Nephron (organoid): ENCODE results near the gene DAPK3.
A peak's percentile ranks its signal among the peaks of the same experiment; 100 is the strongest.
"Not testable (repeated sequence)": the region's sequence is repeated elsewhere in the genome, so short reads cannot be mapped to it uniquely, and the experiment has no call there.

ENCODE experiments used
- H3K27ac Mint-ChIP-seq, 3 experiments: 2 replicates each; pipeline ENCODE4 v1.8.0; 2020; ENCODE audit warnings: mixed read lengths in 3 of 3, mild to moderate bottlenecking in 2 of 3, moderate library complexity in 1 of 3
- H3K27me3 Mint-ChIP-seq: 2 replicates; pipeline ENCODE4 v1.8.0; 2021; ENCODE audit warnings: low read depth, mild to moderate bottlenecking, moderate library complexity, mixed read lengths
- H3K36me3 Mint-ChIP-seq: 2 replicates; pipeline ENCODE4 v1.8.0; 2020; ENCODE audit warnings: low read depth, mixed read lengths
- H3K4me1 Mint-ChIP-seq: 2 replicates; pipeline ENCODE4 v1.8.0; 2020; ENCODE audit warnings: mixed read lengths
- H3K4me3 Mint-ChIP-seq, 3 experiments: 2 replicates each; pipeline ENCODE4 v1.8.0; 2020; ENCODE audit warnings: mild to moderate bottlenecking in 3 of 3, mixed read lengths in 3 of 3, moderate library complexity in 2 of 3
- H3K9me3 Mint-ChIP-seq: 2 replicates; pipeline ENCODE4 v1.8.0; 2020; ENCODE audit warnings: mixed read lengths
- CTCF ChIP-seq, 3 experiments: fragments of 200-600 bp; sonication (generic); IDR thresholded peaks; one replicate each; pipeline ENCODE4 v1.5.0; 2021; ENCODE audit warnings: antibody characterized with exemption in 3 of 3; ENCODE audit not compliant: unreplicated experiment in 3 of 3

The DAPK3 gene

DNA sequence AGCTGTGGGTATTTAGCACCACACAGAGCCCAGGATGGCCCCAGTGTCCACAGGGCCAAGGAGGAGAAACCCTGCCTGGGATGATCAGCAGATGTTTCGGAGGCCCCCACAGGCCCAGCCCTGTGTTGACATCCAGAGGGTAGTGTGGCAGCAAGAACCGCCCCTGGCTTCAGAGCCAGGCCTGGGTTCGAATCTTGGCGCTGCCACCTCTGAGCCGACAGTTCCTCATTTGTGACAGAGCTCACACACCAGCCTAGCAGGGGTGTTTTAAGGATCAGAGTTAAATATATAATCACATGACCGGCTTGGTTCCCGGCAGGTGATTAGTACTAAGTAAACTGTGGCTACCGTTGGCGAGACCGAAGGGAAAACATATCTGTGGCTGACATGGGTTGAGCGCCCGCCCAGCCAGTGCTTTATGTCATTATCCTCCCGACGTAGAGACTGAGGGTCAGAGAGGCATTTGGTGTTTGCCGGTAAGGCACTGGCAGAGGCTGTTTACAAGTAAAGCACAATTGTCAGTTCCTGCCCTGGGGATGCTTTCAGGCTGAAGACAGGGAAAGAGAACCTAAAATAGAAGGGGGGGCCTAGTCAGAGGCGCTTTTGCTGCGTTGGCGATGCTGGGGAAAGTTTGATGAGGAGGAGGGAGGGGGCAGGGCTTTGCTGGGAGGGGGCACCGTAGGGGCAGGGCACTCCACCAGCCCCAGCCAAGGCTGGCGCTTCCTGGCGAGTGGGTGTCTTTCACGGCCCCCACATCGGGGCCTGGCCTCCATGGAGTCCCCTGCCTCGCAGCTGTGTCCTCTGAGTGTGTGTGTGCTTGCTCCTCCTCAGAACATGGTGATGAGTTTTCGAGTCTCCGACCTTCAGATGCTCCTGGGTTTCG, 41.4 kb upstream of the DAPK3 start:
- no peak for TF ChIP-seq CTCF (IDR thresholded peaks at IDR 0.05; ENCODE audit: unreplicated experiment in 3 of 3)
- no peaks in the 10 kb centered on the region for H3K9me3 Mint-ChIP-seq
- peaks cover 4% of the 10 kb centered on the region for H3K36me3 Mint-ChIP-seq
- H3K4me3 Mint-ChIP-seq, result peak overlapping the region; percentile 31 to 55 (median 39)
- H3K27ac Mint-ChIP-seq, result peak overlapping the region in 2 of 3 experiments; percentile 48 to 83
- no peaks in the 10 kb centered on the region for H3K27me3 Mint-ChIP-seq
- peaks cover 38% of the 10 kb centered on the region for H3K4me1 Mint-ChIP-seq

- peaks cover 38% of the 10 kb centered on the region for H3K4me1 Mint-ChIP-seq
Observed at GRCh38 chr19:4011430-4011829, 40.5 kb upstream of the DAPK3 start.

GRCh38 chr19:4010808-4011110, 39.9 kb upstream of the DAPK3 start:
- Mint-ChIP-seq H3K27ac (peak overlapping the region; percentile 0 to 61 (median 28)), H3K27me3 (no peaks in the 10 kb centered on the region), H3K9me3 (no peaks in the 10 kb centered on the region), H3K4me3 (peak overlapping the region; percentile 85 to 97 (median 96)), H3K36me3 (peaks cover 4% of the 10 kb centered on the region), H3K4me1 (peaks cover 36% of the 10 kb centered on the region)
- TF ChIP-seq CTCF (IDR thresholded peaks at IDR 0.05; ENCODE audit: unreplicated experiment in 3 of 3), result no peak

More at GRCh38 chr19:4011430-4011829, 40.5 kb upstream of the DAPK3 start:
- H3K9me3 Mint-ChIP-seq, H3K36me3 Mint-ChIP-seq, H3K27me3 Mint-ChIP-seq: not testable (repeated sequence)
- H3K27ac Mint-ChIP-seq, result peak overlapping the region in 2 of 3 experiments; percentile 0 to 61
- peak overlapping the region; percentile 22 to 97 (median 96) for H3K4me3 Mint-ChIP-seq

- H3K4me1 Mint-ChIP-seq, result peaks cover 31% of the 10 kb centered on the region
- H3K36me3 Mint-ChIP-seq, result peaks cover 4% of the 10 kb centered on the region
- peak overlapping the region; percentile 85 to 97 (median 96) for H3K4me3 Mint-ChIP-seq
- H3K27me3 Mint-ChIP-seq, result no peaks in the 10 kb centered on the region
- no peak for TF ChIP-seq CTCF (IDR thresholded peaks at IDR 0.05; ENCODE audit: unreplicated experiment in 3 of 3)
- H3K9me3 Mint-ChIP-seq, result no peaks in the 10 kb centered on the region
- peak overlapping the region; percentile 57 to 85 (median 61) for H3K27ac Mint-ChIP-seq
Observed at GRCh38 chr19:4009990-4010807, 39.3 kb upstream of the DAPK3 start.

GRCh38 chr19:4007836-4008539, 37.1 kb upstream of the DAPK3 start:
- TF ChIP-seq CTCF (IDR thresholded peaks at IDR 0.05; ENCODE audit: unreplicated experiment in 3 of 3), result no peak
- Mint-ChIP-seq H3K27me3 (no peaks in the 10 kb centered on the region), H3K27ac (peak overlapping the region; percentile 57 to 77 (median 61)), H3K9me3 (no peaks in the 10 kb centered on the region), H3K4me3 (peak overlapping the region; percentile 85 to 97 (median 96)), H3K4me1 (peaks cover 31% of the 10 kb centered on the region), H3K36me3 (peaks cover 2% of the 10 kb centered on the region)
